Fibroblast of the aortic adventitia (primary cell): ENCODE results near the gene RTL10. TPM values are rescaled to one million over a fixed set of nuclear protein-coding genes. Genes with fewer than 3 reads are reported as not detected.

Source experiments
- DNase-seq: peaks from one replicate; pipeline ENCODE4 v3.0.0-alpha.2; 2010; ENCODE audit warnings: low read depth
- H3K4me3 ChIP-seq: 2 replicates; pipeline ENCODE4 v1.5.1; 2011; ENCODE audit warnings: low read depth, mild to moderate bottlenecking, control low read depth, low read length, moderate library complexity
- total RNA-seq: library from RNA; depleted of rRNA; stranded (reverse); fragments of >200 nt; gene quantifications from 2 replicates; pipeline ENCODE4 v1.2.3, GENCODE V29; 2012; ENCODE audit warnings: low replicate concordance
- TF ChIP-seq, protein P1 (sequence below): IDR thresholded peaks from 2 replicates; pipeline ENCODE4 v1.5.1; 2011; ENCODE audit warnings: mild to moderate bottlenecking, low read length, control low read depth, inconsistent platforms; ENCODE audit not compliant: insufficient read depth

RTL10 gene
- total RNA-seq, 1 donor: 10.8 TPM

- no peak for DNase-seq
- H3K4me3 ChIP-seq: no peak overlapping the region
- TF ChIP-seq, protein P1, sequence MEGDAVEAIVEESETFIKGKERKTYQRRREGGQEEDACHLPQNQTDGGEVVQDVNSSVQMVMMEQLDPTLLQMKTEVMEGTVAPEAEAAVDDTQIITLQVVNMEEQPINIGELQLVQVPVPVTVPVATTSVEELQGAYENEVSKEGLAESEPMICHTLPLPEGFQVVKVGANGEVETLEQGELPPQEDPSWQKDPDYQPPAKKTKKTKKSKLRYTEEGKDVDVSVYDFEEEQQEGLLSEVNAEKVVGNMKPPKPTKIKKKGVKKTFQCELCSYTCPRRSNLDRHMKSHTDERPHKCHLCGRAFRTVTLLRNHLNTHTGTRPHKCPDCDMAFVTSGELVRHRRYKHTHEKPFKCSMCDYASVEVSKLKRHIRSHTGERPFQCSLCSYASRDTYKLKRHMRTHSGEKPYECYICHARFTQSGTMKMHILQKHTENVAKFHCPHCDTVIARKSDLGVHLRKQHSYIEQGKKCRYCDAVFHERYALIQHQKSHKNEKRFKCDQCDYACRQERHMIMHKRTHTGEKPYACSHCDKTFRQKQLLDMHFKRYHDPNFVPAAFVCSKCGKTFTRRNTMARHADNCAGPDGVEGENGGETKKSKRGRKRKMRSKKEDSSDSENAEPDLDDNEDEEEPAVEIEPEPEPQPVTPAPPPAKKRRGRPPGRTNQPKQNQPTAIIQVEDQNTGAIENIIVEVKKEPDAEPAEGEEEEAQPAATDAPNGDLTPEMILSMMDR: no peak
Measured at GRCh38 chr22:19819911-19820879, 34.5 kb downstream of the RTL10 start.

GRCh38 chr22:19819208-19819910 is 35.3 kb downstream of the RTL10 start:
- no peak for DNase-seq
- TF ChIP-seq, protein P1: no peak
- no peak overlapping the region for H3K4me3 ChIP-seq

- TF ChIP-seq, protein P1: no peak
- no peak overlapping the region for H3K4me3 ChIP-seq
- no peak for DNase-seq
Measured at GRCh38 chr22:19818324-19819207, 36.1 kb downstream of the RTL10 start.

DNA sequence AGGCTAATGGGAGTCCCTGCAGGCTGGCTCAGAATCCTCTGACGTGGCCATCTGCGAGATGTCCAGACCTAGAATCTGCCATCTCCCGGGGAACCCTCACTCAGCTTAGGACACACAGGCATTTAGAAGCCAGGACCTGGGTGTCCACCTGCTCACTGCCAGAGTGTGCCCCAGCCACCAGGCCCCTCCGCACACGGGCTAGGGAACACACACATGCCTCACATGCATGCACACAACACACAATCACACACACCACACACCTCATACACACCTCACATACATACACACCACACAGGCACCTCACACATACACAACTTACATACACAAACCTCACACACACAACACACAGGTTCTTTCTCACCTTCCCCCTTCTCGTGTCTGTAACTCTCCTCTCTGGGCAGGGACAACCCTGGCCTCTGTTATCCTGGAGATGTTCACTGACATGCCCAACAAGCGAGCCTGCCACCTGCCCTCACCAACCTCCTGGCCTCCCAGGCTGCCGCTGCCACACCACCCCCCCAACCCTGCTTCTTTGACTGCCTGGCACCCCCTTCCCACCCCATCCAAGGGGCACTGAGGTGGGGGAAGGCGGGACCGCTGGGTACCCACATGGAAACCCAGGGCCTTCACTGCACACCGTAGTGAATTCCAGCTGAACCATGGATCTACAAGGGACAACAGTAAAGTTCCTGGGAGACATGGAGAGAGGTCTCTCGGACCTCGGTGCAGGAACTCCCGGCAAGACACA is 38.1 kb downstream of the RTL10 start:
- TF ChIP-seq, protein P1: no peak
- DNase-seq: no peak
- H3K4me3 ChIP-seq: no peak overlapping the region

DNA sequence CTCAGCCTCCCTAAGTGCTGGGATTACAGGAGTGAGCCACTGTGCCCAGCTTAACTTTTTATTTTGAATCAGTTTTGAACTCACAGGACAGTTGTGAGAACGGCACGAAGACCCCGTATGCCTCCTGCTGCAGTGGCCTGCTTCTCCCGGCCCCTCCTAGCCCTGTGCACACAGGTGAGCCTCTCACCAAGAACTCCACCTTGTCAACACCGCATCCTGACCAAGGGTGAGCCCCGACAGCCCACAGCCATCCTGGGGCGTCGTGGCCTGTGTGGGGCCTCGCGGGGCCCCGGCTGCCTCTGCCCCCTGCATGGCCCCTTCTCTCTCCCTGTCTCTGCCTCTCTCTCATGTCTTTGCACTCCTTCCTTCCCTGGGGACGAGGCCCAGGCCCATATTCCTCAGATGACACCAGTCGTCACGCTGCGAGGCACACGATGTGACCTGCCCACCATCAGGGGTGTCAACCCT is 38.8 kb downstream of the RTL10 start:
- DNase-seq: no peak
- no peak overlapping the region for H3K4me3 ChIP-seq
- TF ChIP-seq, protein P1: no peak
